HG03469 (cell line): ENCODE results near the gene KCNMA1.

Experiments used
- ATAC-seq: cut with Tn5 transposase; IDR thresholded peaks from one replicate; pipeline ENCODE4 v1.9.1; 2021; ENCODE audit warnings: mild to moderate bottlenecking, moderate library complexity, moderate number of reproducible peaks; ENCODE audit not compliant: unreplicated experiment

The KCNMA1 gene

GRCh38 chr10:77041636-77042258 is 595.9 kb downstream of the KCNMA1 start:
- ATAC-seq: no peak

GRCh38 chr10:77038407-77038806 is 599.2 kb downstream of the KCNMA1 start:
- ATAC-seq: no peak

- no peak for ATAC-seq
Measured at GRCh38 chr10:77037735-77038403, 599.7 kb downstream of the KCNMA1 start.

- ATAC-seq: no peak
Measured at GRCh38 chr10:77036993-77037734, 600.4 kb downstream of the KCNMA1 start.

GRCh38 chr10:77036276-77036675 is 601.3 kb downstream of the KCNMA1 start:
- ATAC-seq: no peak

GRCh38 chr10:77034795-77035194 is 602.8 kb downstream of the KCNMA1 start:
- no peak for ATAC-seq

GRCh38 chr10:77034240-77034639 is 603.4 kb downstream of the KCNMA1 start:
- no peak for ATAC-seq

- no peak for ATAC-seq
Measured at GRCh38 chr10:77032188-77032570, 605.4 kb downstream of the KCNMA1 start.

GRCh38 chr10:77031531-77032187 is 605.9 kb downstream of the KCNMA1 start:
- ATAC-seq: no peak

- no peak for ATAC-seq
Measured at GRCh38 chr10:77030974-77031373, 606.6 kb downstream of the KCNMA1 start.

- ATAC-seq: no peak
Measured at GRCh38 chr10:77029777-77030717, 607.6 kb downstream of the KCNMA1 start.

GRCh38 chr10:77028042-77028441 is 609.6 kb downstream of the KCNMA1 start:
- ATAC-seq: no peak

GRCh38 chr10:77027576-77027975 is 610.0 kb downstream of the KCNMA1 start:
- no peak for ATAC-seq

- no peak for ATAC-seq
Measured at GRCh38 chr10:77027141-77027540, 610.5 kb downstream of the KCNMA1 start.

GRCh38 chr10:77026148-77026547 is 611.5 kb downstream of the KCNMA1 start:
- no peak for ATAC-seq

- no peak for ATAC-seq
Measured at GRCh38 chr10:77024461-77024860, 613.1 kb downstream of the KCNMA1 start.

- no peak for ATAC-seq
Measured at GRCh38 chr10:77023396-77023795, 614.2 kb downstream of the KCNMA1 start.

GRCh38 chr10:77022671-77023070 is 614.9 kb downstream of the KCNMA1 start:
- ATAC-seq: no peak

- no peak for ATAC-seq
Measured at GRCh38 chr10:77021966-77022490, 615.6 kb downstream of the KCNMA1 start.

- no peak for ATAC-seq
Measured at GRCh38 chr10:77020426-77021040, 617.1 kb downstream of the KCNMA1 start.
